ENCODE results near the gene MAP3K5.
"Not testable (repeated sequence)": the region's sequence is repeated elsewhere in the genome, so short reads cannot be mapped to it uniquely, and the experiment has no call there.

MAP3K5 gene

GRCh38 chr6:136696238-136696637, 96.0 kb downstream of the MAP3K5 start:
- DNase-seq (ENCODE audit: extremely low read depth, low read depth), result peak; percentile 8
- no peak for TF ChIP-seq CTCF (IDR thresholded peaks at IDR 0.05; ENCODE audit: low read depth, low read length)

DNA sequence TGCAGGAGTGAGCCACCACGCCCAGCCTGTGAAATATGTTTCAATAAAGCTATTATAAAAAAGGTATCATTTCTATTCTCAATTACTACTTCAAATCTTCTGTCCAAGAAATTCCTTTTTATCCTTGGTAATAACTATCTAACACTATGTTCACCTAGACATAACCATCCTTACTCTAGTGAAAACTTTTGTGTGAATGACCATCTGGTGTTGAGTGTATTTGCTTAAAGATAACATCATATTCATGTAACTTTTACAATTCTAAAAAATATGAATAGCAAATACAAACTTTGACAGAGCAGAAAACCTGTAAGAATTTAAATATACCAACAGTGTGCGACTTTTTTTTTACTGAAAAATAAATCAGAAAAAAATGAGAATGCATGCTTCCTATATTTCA, 96.9 kb downstream of the MAP3K5 start:
- TF ChIP-seq CTCF (IDR thresholded peaks at IDR 0.05; ENCODE audit: low read depth, low read length), result no peak
- DNase-seq (ENCODE audit: extremely low read depth, low read depth), result no peak

- TF ChIP-seq CTCF (IDR thresholded peaks at IDR 0.05; ENCODE audit: low read depth, low read length), result no peak
- no peak for DNase-seq (ENCODE audit: extremely low read depth, low read depth)
Observed at GRCh38 chr6:136693090-136693489, 99.2 kb downstream of the MAP3K5 start.

DNA sequence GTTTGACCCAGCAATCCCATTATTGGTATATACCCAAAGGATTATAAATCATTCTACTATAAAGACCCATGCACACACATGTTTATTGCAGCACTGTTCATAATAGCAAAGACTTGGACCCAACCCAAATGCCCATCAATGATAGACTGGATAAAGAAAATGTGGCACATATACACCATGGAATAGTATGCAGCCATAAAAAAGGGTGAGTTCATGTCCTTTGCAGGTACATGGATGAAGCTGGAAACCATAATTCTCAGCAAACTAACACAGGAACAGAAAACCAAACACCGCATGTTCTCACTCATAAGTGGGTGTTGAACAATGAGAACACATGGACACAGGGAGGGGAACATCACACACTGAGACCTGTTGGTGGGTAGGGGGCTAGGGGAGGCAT, 104.4 kb downstream of the MAP3K5 start:
- DNase-seq (ENCODE audit: extremely low read depth, low read depth), result not testable (repeated sequence)

DNA sequence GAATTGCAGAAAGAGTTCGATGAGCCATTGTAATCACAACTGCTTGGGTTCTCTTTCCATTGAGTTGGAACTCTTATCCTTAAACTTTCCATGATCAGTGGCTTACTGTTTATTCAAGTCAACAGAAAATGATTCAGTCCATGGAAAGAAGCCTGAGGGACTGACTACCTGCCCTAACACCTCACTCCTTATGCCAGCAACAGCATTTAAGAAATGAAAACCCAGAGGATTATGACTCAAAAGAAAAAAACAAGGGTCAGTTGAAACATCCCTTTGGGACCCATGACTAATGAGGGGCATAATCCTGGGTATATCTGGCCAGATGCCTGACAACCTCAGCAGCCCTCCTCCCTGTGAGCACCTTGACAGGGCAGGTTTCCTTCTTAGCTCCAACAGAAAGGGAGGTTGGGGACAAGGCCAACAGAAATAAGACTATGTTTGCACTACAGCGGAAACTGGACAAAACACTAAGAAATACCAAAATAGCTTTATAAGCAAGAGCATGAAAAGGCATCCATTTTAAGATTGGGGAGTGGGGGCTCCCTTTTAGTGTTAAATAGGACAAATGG, 106.7 kb downstream of the MAP3K5 start:
- TF ChIP-seq CTCF (IDR thresholded peaks at IDR 0.05; ENCODE audit: low read depth, low read length), result no peak
- DNase-seq (ENCODE audit: extremely low read depth, low read depth), result no peak

DNA sequence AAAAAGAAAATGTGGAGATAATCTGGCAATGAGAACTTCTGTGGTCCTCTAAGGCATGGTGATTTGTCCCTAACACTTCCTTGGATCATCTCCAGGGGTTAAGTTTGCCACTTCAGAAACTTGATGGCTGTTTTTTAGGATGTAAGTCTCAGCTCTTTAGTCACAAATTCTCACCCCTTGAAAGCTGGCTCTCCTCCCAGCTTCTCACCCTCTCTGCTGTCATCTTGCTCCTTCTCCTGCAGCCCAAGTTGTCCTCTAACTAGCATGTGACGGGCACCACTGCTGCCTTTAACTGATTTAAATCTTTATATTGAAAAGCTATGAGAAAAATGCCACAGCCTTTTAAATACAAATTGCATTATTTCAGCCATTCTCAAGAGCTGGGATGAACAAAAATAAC, 107.8 kb downstream of the MAP3K5 start:
- DNase-seq (ENCODE audit: extremely low read depth, low read depth), result no peak
- TF ChIP-seq CTCF (IDR thresholded peaks at IDR 0.05; ENCODE audit: low read depth, low read length), result no peak

- no peak for TF ChIP-seq CTCF (IDR thresholded peaks at IDR 0.05; ENCODE audit: low read depth, low read length)
- DNase-seq (ENCODE audit: extremely low read depth, low read depth), result no peak
Observed at GRCh38 chr6:136683209-136683941, 108.9 kb downstream of the MAP3K5 start.

GRCh38 chr6:136682292-136682691, 110.0 kb downstream of the MAP3K5 start:
- no peak for DNase-seq (ENCODE audit: extremely low read depth, low read depth)
- TF ChIP-seq CTCF (IDR thresholded peaks at IDR 0.05; ENCODE audit: low read depth, low read length), result no peak
